Left lung (tissue), 10 donors: ENCODE data around the gene UHRF2. TPM values are rescaled to one million over a fixed set of nuclear protein-coding genes. Genes with fewer than 3 reads are reported as not detected.
"Not testable (repeated sequence)": the region's sequence is repeated elsewhere in the genome, so short reads cannot be mapped to it uniquely, and the experiment has no call there.

ENCODE experiments used
- ATAC-seq: fragments of 200-7000 bp; cut with Tn5 transposase; one replicate; pipeline ENCODE4 v1.9.1; 2020; ENCODE audit warnings: moderate library complexity
- DNase-seq, 4 donors: peaks; one replicate each; pipeline ENCODE4 v3.0.0-alpha.2; 2013 to 2020
- H3K27ac ChIP-seq, 2 donors: fragments of 200-600 bp; sonication (generic) in 1 of 2; one replicate each; pipeline versions ENCODE4 v1.5.0 to v1.8.0; 2020 to 2021
- H3K27me3 ChIP-seq, 2 donors: fragments of 200-600 bp; sonication (generic) in 1 of 2; one replicate each; pipeline versions ENCODE4 v1.5.0 to v1.8.0; 2020 to 2021
- H3K36me3 ChIP-seq, 2 donors: fragments of 200-600 bp; sonication (generic) in 1 of 2; one replicate each; pipeline versions ENCODE4 v1.5.0 to v1.8.0; 2020 to 2021
- H3K4me1 ChIP-seq, 2 donors: fragments of 200-600 bp; one replicate each; pipeline ENCODE4 v1.8.0; 2021
- H3K4me3 ChIP-seq, 2 donors: fragments of 200-600 bp; sonication (generic) in 1 of 2; one replicate each; pipeline versions ENCODE4 v1.5.0 to v1.8.0; 2020 to 2021; ENCODE audit warnings: mild to moderate bottlenecking in 1 of 2
- H3K9me3 ChIP-seq, 2 donors: fragments of 200-600 bp; sonication (generic) in 1 of 2; one replicate each; pipeline versions ENCODE4 v1.5.0 to v1.8.0; 2020 to 2021
- CTCF ChIP-seq, 2 donors: fragments of 200-600 bp; sonication (generic) in 1 of 2; IDR thresholded peaks; one replicate each; pipeline versions ENCODE4 v1.5.0 to v1.8.0; 2021; ENCODE audit warnings: antibody characterized with exemption in 2 of 2
- intact Hi-C, 2 donors: fragments of 100-400 bp; cut with DNase I; formaldehyde crosslinking; loops; one replicate each; pipeline versions ENCODE4 v1.11.2 to v1.14.2; 2022
- polyA plus RNA-seq, 6 donors: library from polyadenylated mRNA; unstranded; fragments of 120-200 nt; gene quantifications; one replicate each; pipeline ENCODE4 v1.2.1, GENCODE V29; 2013; ENCODE audit not compliant: insufficient read length in 6 of 6
- total RNA-seq, 2 donors: library from RNA; stranded (reverse); fragmentation: NEBNext Ultra II Directional; extraction: Animal tissue kit (Norgen Biotek cat#: 25700); gene quantifications; one replicate each; pipeline ENCODE4 v1.2.1, GENCODE V29; 2021
- donor health status: DM: no; HTN: yes; CAD: no.
- donor health status: DM: no; HTN: no; CAD: no.

Gene UHRF2
- total and polyA plus RNA-seq, 8 donors, result 32.7 to 86.9 (median 67.4) TPM

DNA sequence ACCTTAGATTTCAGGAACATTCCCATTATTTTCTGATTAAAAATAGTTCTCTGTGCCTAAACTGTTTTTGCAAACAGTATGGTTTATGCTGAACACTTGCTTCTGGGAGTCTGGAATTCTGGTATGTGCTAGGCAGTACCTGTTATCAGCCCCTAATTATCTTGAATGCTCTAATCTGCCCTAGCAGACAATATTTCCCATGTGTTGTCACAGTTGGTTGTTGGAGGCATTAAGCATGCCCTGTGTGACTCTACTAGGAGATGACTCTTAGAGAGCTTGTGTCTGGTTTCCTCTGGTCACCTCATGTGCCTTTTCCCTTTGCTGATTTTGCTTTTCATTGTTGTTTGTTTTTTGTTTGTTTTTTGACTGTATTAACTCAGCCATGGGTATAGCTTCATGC, 36.6 kb downstream of the UHRF2 start:
- intact Hi-C loops, result no loop called here
- no peak for ATAC-seq
- H3K4me1 ChIP-seq, result peaks cover 0 to 29% of the 10 kb centered on the region in 2 donors

GRCh38 chr9:6450641-6451375, 37.8 kb downstream of the UHRF2 start:
- Histone ChIP-seq H3K36me3 (no peaks in the 10 kb centered on the region), H3K27me3 (no peaks in the 10 kb centered on the region), H3K9me3 (no peaks in the 10 kb centered on the region), H3K4me1 (peaks cover 0 to 28% of the 10 kb centered on the region in 2 donors), H3K4me3 (no peak overlapping the region), H3K27ac (no peak overlapping the region)
- DNase-seq (no peak), ATAC-seq (no peak)
- no peak for TF ChIP-seq CTCF (IDR thresholded peaks at IDR 0.05)
- intact Hi-C loops, result no loop called here

More for the DNA sequence above, 36.6 kb downstream of the UHRF2 start:
- DNase-seq, result no peak
- no peaks in the 10 kb centered on the region for H3K27me3 ChIP-seq
- no peak overlapping the region for H3K27ac ChIP-seq
- no peaks in the 10 kb centered on the region for H3K9me3 ChIP-seq
- TF ChIP-seq CTCF (IDR thresholded peaks at IDR 0.05), result no peak
- H3K36me3 ChIP-seq, result peaks cover 0 to 4% of the 10 kb centered on the region in 2 donors
- no peak overlapping the region for H3K4me3 ChIP-seq

DNA sequence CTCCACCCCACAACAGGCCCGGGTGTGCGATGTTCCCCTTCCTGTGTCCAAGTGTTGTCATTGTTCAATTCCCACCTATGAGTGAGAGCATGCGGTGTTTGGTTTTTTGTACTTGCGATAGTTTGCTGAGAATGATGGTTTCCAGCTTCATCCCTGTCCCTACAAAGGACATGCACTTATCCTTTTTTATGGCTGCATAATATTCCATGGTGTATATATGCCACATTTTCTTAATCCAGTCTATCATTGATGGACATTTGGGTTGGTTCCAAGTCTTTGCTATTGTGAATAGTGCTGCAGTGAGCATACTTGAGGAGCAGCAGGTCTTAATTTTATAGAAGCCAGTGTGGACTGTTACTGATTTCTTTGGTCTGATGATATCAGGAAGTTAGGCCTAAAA, 42.3 kb downstream of the UHRF2 start:
- H3K27ac ChIP-seq, H3K4me1 ChIP-seq, H3K27me3 ChIP-seq, H3K4me3 ChIP-seq, intact Hi-C loops, ATAC-seq, H3K36me3 ChIP-seq, H3K9me3 ChIP-seq, DNase-seq: not testable (repeated sequence)

- DNase-seq, intact Hi-C loops, H3K9me3 ChIP-seq: not testable (repeated sequence)
These were observed 45.7 kb downstream of the UHRF2 start for GRCh38 chr9:6458704-6459103.

DNA sequence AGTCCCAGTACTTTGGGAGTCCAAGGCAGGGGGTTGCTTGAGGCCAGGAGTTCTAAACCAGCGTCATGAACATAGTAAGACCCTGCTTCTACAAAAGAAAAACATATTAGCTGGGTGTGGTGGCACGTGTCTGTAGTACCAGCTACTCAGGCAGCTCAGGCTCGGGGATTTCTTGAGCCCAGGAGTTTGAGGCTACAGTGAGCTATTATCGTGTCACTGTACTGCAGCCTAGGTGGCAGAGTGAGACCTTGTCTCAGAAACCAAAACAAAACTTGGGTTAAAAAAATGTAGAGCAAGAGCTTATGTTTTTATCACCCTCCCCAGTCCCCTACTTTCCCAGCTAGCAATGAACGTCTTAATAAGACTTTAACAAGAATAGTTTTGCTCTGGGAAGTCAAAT, 46.7 kb downstream of the UHRF2 start:
- DNase-seq (no peak), ATAC-seq (no peak)
- TF ChIP-seq CTCF (IDR thresholded peaks at IDR 0.05), result no peak
- Histone ChIP-seq H3K27ac (no peak overlapping the region), H3K36me3 (peaks cover 0 to 9% of the 10 kb centered on the region in 2 donors), H3K4me3 (no peak overlapping the region), H3K27me3 (no peaks in the 10 kb centered on the region), H3K9me3 (peaks cover 0 to 4% of the 10 kb centered on the region in 2 donors), H3K4me1 (no peaks in the 10 kb centered on the region)
- intact Hi-C loops, result no loop called here

More at GRCh38 chr9:6458704-6459103, 45.7 kb downstream of the UHRF2 start:
- H3K27ac ChIP-seq, H3K4me3 ChIP-seq, H3K4me1 ChIP-seq, H3K27me3 ChIP-seq, ATAC-seq, H3K36me3 ChIP-seq: not testable (repeated sequence)

DNA sequence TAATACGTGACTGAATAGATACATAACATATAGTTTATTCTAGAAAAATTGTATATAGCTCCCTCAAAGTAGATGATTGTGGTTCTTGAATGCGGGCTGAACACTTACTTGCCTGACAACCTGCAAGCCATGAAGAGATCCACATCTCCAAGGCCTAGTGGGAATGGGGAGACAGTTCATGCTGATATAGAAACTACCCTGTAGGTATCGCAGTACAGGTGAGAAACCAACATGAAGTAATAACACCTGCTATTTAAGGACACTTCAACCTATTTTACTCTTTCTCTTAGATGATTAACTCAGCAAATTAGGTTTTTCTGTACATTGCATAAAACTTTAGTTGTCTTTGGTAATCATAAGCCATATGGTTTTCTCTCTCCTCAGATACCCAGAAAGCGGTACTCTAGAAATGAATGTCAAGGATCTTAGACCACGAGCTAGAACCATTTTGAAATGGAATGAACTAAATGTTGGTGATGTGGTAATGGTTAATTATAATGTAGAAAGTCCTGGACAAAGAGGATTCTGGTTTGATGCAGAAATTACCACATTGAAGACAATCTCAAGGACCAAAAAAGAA, 47.3 kb downstream of the UHRF2 start:
- peaks cover 0 to 4% of the 10 kb centered on the region in 2 donors for H3K9me3 ChIP-seq
- H3K27ac ChIP-seq, result no peak overlapping the region
- H3K4me3 ChIP-seq, result no peak overlapping the region
- DNase-seq (no peak), ATAC-seq (no peak)
- peaks cover 0 to 9% of the 10 kb centered on the region in 2 donors for H3K36me3 ChIP-seq
- intact Hi-C loops, result no loop called here
- H3K4me1 ChIP-seq, result no peaks in the 10 kb centered on the region
- no peaks in the 10 kb centered on the region for H3K27me3 ChIP-seq
- TF ChIP-seq CTCF (IDR thresholded peaks at IDR 0.05), result no peak
